ENCODE data around the gene COL6A1.

- TF ChIP-seq POLR2A (IDR thresholded peaks at IDR 0.05; ENCODE audit: borderline replicate concordance, extremely low read depth, insufficient read depth, insufficient read length) = no peak
- TF ChIP-seq POLR2AphosphoS5 (IDR thresholded peaks at IDR 0.05; ENCODE audit: low read depth, low read length) = no peak
- no peak for TF ChIP-seq EZH2 (IDR thresholded peaks at IDR 0.05)
- TF ChIP-seq CTCF (IDR thresholded peaks at IDR 0.05 in 2 of 3, conservative IDR thresholded peaks at IDR 0.05 in 1 of 3; ENCODE audit: borderline replicate concordance in 1 of 3, insufficient read depth in 1 of 3, low read depth in 2 of 3, low read length in 2 of 3) = no peak
- TF ChIP-seq YY1 (IDR thresholded peaks at IDR 0.05; ENCODE audit: extremely low read depth, insufficient replicate concordance, low read depth, low read length) = no peak
These were observed 19.4 kb downstream of the COL6A1 start for GRCh38 chr21:46000731-46001641.
